ENCODE measurements around the gene COCH.

GRCh38 chr14:30838351-30838750 lies 36.0 kb upstream of the COCH start:
- TF ChIP-seq SUZ12 (IDR thresholded peaks at IDR 0.05; ENCODE audit: extremely low read depth, insufficient read depth, insufficient read length) (no peak), YY1 (IDR thresholded peaks at IDR 0.05; ENCODE audit: insufficient read depth, insufficient read length) (no peak), ZNF274 (IDR thresholded peaks at IDR 0.05; ENCODE audit: low read depth, low read length) (no peak)

All from NT2/D1 (cell line).